K562 (cell line): ENCODE measurements around the gene TLCD1. TPM values are rescaled to one million over a fixed set of nuclear protein-coding genes. Genes with fewer than 3 reads are reported as not detected.

Experiments used
- AFF1 ChIP-seq, 2 experiments: fragments of 450-650 bp; IDR thresholded peaks; 2 replicates each; pipeline ENCODE4 v1.6.1; 2018; ENCODE audit warnings: mild to moderate bottlenecking in 2 of 2, low read depth in 1 of 2; ENCODE audit not compliant: partially characterized antibody in 2 of 2
- BCL6 ChIP-seq: fragments of 250-450 bp; sonication (Bioruptor Pico); IDR thresholded peaks from 2 replicates; pipeline ENCODE4 v1.4.0; 2020
- BRF1 ChIP-seq: IDR thresholded peaks from 3 replicates; pipeline ENCODE4 v1.6.1; 2011; ENCODE audit warnings: borderline replicate concordance, mild to moderate bottlenecking; ENCODE audit not compliant: insufficient read length; ENCODE audit errors: extremely low read depth
- FOXJ2 ChIP-seq: fragments of 200-800 bp; sonication (Bioruptor generic); IDR thresholded peaks from 2 replicates; pipeline ENCODE4 v1.6.1; 2016; ENCODE audit warnings: missing genetic modification characterization, missing compliant biosample characterization
- FUS ChIP-seq: fragments of 200-400 bp; formaldehyde crosslinking; optimal IDR thresholded peaks from 2 replicates; pipeline ENCODE3; 2017; ENCODE audit warnings: low read depth, low read length
- KHSRP ChIP-seq: fragments of 450-650 bp; IDR thresholded peaks from 2 replicates; pipeline ENCODE4 v1.6.1; 2017
- L3MBTL2 ChIP-seq: fragments of 450-650 bp; IDR thresholded peaks from 2 replicates; pipeline ENCODE4 v1.6.1; 2016; ENCODE audit warnings: mild to moderate bottlenecking, moderate library complexity
- MTF1 ChIP-seq: fragments of 250-450 bp; sonication (Bioruptor Pico); IDR thresholded peaks from 2 replicates; pipeline ENCODE4 v1.9.0; 2021; ENCODE audit warnings: moderate library complexity, mild to moderate bottlenecking, inconsistent platforms, borderline replicate concordance
- REST ChIP-seq, 2 experiments: fragments of 450-650 bp; formaldehyde crosslinking in 1 of 2; IDR thresholded peaks; 2 replicates each; pipeline versions ENCODE4 v1.4.0 to v1.6.1; 2014 to 2020; ENCODE audit warnings: mild to moderate bottlenecking in 2 of 2, borderline replicate concordance in 1 of 2, low read depth in 1 of 2
- SMAD2 ChIP-seq: fragments of 150-350 bp; IDR thresholded peaks from 2 replicates; pipeline ENCODE4 v1.6.1; 2014; ENCODE audit warnings: low read depth, mild to moderate bottlenecking, low read length
- ZFP36 ChIP-seq: fragments of 150-350 bp; IDR thresholded peaks from 2 replicates; pipeline ENCODE4 v1.6.1; 2018; ENCODE audit warnings: low read length, low read depth; ENCODE audit not compliant: partially characterized antibody
- ZNF143 ChIP-seq: sonication (generic); formaldehyde crosslinking; IDR thresholded peaks from 2 replicates; pipeline ENCODE4 v1.9.0; 2022; ENCODE audit warnings: mild to moderate bottlenecking, missing genetic modification reagents
- ZNF668 ChIP-seq: fragments of 250-450 bp; sonication (Bioruptor Pico); IDR thresholded peaks from 2 replicates; pipeline ENCODE4 v1.8.0; 2022; ENCODE audit warnings: mild to moderate bottlenecking, inconsistent platforms
- ZNF707 ChIP-seq: fragments of 250-450 bp; sonication (Bioruptor Pico); conservative IDR thresholded peaks from 2 replicates; pipeline ENCODE4 v1.8.0; 2022; ENCODE audit warnings: inconsistent platforms, mild to moderate bottlenecking, moderate library complexity
- polyA plus RNA-seq, 8 experiments: library from polyadenylated mRNA; depleted of rRNA in 4 of 8; stranded (reverse) in 5 of 8; unstranded in 3 of 8; fragments of >200 nt; fragmentation: Nextera tagmentation in 2 of 8; fragmentation: Illumina TruSeq in 1 of 8; extraction: Ambion mirVana in 2 of 8; extraction: Trizol in 1 of 8; gene quantifications; 2 replicates each; pipeline versions ENCODE4 v1.2.1 to v1.2.3, GENCODE V29; 2011 to 2014; ENCODE audit warnings: inconsistent platforms in 1 of 8, missing spikeins in 1 of 8
- total RNA-seq, 7 experiments: library from RNA; depleted of rRNA in 6 of 7; stranded (reverse); fragments of >200 nt in 6 of 7; fragmentation: Illumina TruSeq in 2 of 7; extraction: Trizol in 2 of 7; gene quantifications; 2 replicates each; pipeline versions ENCODE4 v1.2.1 to v1.2.3, GENCODE V29; 2011 to 2021; ENCODE audit warnings: low replicate concordance in 1 of 7
- TF ChIP-seq, protein P1 (sequence below): fragments of 200-400 bp; formaldehyde crosslinking; IDR thresholded peaks from 2 replicates; pipeline ENCODE4 v1.6.1; 2017; ENCODE audit warnings: mild to moderate bottlenecking, low read depth, low read length, moderate library complexity

The TLCD1 gene
- total and polyA plus RNA-seq, 9 of the 15 experiments (the other 6 are each of a cell fraction or from before 2014, with no cell fraction given) = 6.8 to 37.7 (median 21.7) TPM

GRCh38 chr17:28725166-28725659, 820 bp downstream of the TLCD1 start (continued):
- no peak for TF ChIP-seq REST (IDR thresholded peaks at IDR 0.05; ENCODE audit: borderline replicate concordance)
- TF ChIP-seq REST (CRISPR knock-in tag; IDR thresholded peaks at IDR 0.05; ENCODE audit: low read depth) = no peak
- no peak for TF ChIP-seq L3MBTL2
- TF ChIP-seq SMAD2 = no peak
- no peak for TF ChIP-seq KHSRP
- TF ChIP-seq ZNF668 = no peak
- TF ChIP-seq AFF1 (IDR thresholded peaks at IDR 0.05; ENCODE audit: low read depth in 1 of 2, partially characterized antibody in 2 of 2) = no peak
- TF ChIP-seq ZNF707 (CRISPR knock-in tag) = no peak
- no peak for TF ChIP-seq BCL6 (CRISPR knock-in tag)
- TF ChIP-seq FOXJ2 (tag) = no peak
- TF ChIP-seq ZFP36 = no peak
- TF ChIP-seq MTF1 (CRISPR knock-in tag) = no peak
- TF ChIP-seq ZNF143 (CRISPR knock-in tag) = no peak
- TF ChIP-seq, protein P1, sequence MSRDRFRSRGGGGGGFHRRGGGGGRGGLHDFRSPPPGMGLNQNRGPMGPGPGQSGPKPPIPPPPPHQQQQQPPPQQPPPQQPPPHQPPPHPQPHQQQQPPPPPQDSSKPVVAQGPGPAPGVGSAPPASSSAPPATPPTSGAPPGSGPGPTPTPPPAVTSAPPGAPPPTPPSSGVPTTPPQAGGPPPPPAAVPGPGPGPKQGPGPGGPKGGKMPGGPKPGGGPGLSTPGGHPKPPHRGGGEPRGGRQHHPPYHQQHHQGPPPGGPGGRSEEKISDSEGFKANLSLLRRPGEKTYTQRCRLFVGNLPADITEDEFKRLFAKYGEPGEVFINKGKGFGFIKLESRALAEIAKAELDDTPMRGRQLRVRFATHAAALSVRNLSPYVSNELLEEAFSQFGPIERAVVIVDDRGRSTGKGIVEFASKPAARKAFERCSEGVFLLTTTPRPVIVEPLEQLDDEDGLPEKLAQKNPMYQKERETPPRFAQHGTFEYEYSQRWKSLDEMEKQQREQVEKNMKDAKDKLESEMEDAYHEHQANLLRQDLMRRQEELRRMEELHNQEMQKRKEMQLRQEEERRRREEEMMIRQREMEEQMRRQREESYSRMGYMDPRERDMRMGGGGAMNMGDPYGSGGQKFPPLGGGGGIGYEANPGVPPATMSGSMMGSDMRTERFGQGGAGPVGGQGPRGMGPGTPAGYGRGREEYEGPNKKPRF = no peak
- no peak for TF ChIP-seq FUS
- no peak for TF ChIP-seq BRF1
